Gastroesophageal sphincter (tissue), 3 donors: Measurements from ENCODE around the gene SPATA21.

Experiments used
- CTCF ChIP-seq, 4 experiments: fragments of 200-600 bp in 2 of 4; fragments of 450-650 bp in 2 of 4; sonication (generic) in 1 of 4; IDR thresholded peaks; one replicate each; pipeline ENCODE4 v1.5.1; 2017 to 2019; ENCODE audit warnings: antibody characterized with exemption in 4 of 4, mild to moderate bottlenecking in 2 of 4, moderate library complexity in 2 of 4
- POLR2AphosphoS5 ChIP-seq: sonication (generic); formaldehyde crosslinking; IDR thresholded peaks from one replicate; pipeline ENCODE4 v1.6.1; 2017; ENCODE audit warnings: antibody characterized with exemption

GRCh38 chr1:16474166-16474800 lies 37.1 kb upstream of the SPATA21 start:
- no peak for TF ChIP-seq POLR2AphosphoS5
- TF ChIP-seq CTCF (IDR thresholded peaks at IDR 0.05), result no peak
